Upper lobe of left lung (tissue), 6 donors: ENCODE measurements around the gene USP32. TPM values are rescaled to one million over a fixed set of nuclear protein-coding genes. Genes with fewer than 3 reads are reported as not detected.

Source experiments
- ATAC-seq, 2 donors: fragments of 200-7000 bp; cut with Tn5 transposase; one replicate each; pipeline ENCODE4 v1.9.1; 2022; ENCODE audit warnings: mild to moderate bottlenecking in 2 of 2, moderate library complexity in 2 of 2; ENCODE audit not compliant: low FRiP score in 2 of 2
- DNase-seq, 2 donors: peaks; one replicate each; pipeline ENCODE4 v3.0.0-alpha.2; 2019 to 2020
- H3K27ac ChIP-seq, 4 donors: fragments of 200-600 bp; sonication (generic); one replicate each; pipeline ENCODE4 v1.5.1; 2016 to 2019
- H3K27me3 ChIP-seq, 4 donors: fragments of 200-600 bp; sonication (generic); one replicate each; pipeline ENCODE4 v1.5.1; 2017 to 2019
- H3K36me3 ChIP-seq, 4 donors: fragments of 200-600 bp; sonication (generic); one replicate each; pipeline ENCODE4 v1.5.1; 2016 to 2019
- H3K4me1 ChIP-seq, 4 donors: fragments of 200-600 bp; sonication (generic); one replicate each; pipeline ENCODE4 v1.5.1; 2018 to 2019
- H3K4me3 ChIP-seq, 4 donors: fragments of 200-600 bp; sonication (generic); one replicate each; pipeline ENCODE4 v1.5.1; 2017 to 2019; ENCODE audit warnings: mild to moderate bottlenecking in 2 of 4, moderate library complexity in 1 of 4
- H3K9me3 ChIP-seq, 4 donors: fragments of 200-600 bp; sonication (generic); one replicate each; pipeline ENCODE4 v1.5.1; 2018 to 2019
- CTCF ChIP-seq, 6 experiments: fragments of 450-650 bp in 4 of 6; fragments of 200-600 bp in 2 of 6; sonication (generic) in 2 of 6; IDR thresholded peaks; one replicate each; pipeline ENCODE4 v1.5.1; 2016 to 2019; ENCODE audit warnings: antibody characterized with exemption in 6 of 6
- EP300 ChIP-seq, 4 donors: sonication (generic); formaldehyde crosslinking; IDR thresholded peaks; one replicate each; pipeline ENCODE4 v1.5.1; 2017; ENCODE audit warnings: antibody characterized with exemption in 4 of 4, control low read depth in 2 of 4
- POLR2A ChIP-seq, 4 donors: fragments of 450-650 bp; IDR thresholded peaks; one replicate each; pipeline ENCODE4 v1.5.1; 2016 to 2017; ENCODE audit warnings: antibody characterized with exemption in 4 of 4, mild to moderate bottlenecking in 2 of 4
- POLR2AphosphoS5 ChIP-seq, 2 donors: sonication (generic); formaldehyde crosslinking; IDR thresholded peaks; one replicate each; pipeline ENCODE4 v1.5.1; 2017; ENCODE audit warnings: antibody characterized with exemption in 2 of 2
- WGBS, 2 donors: methylation state at CpG; one replicate each; pipeline ENCODE4 v1.1.5; 2017 to 2018; 5-methylcytosine and 5-hydroxymethylcytosine counted together
- total RNA-seq, 6 donors: library from RNA; depleted of rRNA in 4 of 6; stranded (reverse); fragments of >200 nt in 4 of 6; gene quantifications; one replicate each; pipeline versions ENCODE4 v1.1.0 to v1.2.1, GENCODE V29; 2016 to 2021
- donor health status: DM: no; HTN: no; CAD: no; lungs with moderate emphysema.
- donor health status: DM: no; HTN: yes; CAD: no; lungs with severe emphysema.

Gene USP32
- total RNA-seq, 6 donors from 2014 or later, result 69.5 to 115 (median 86.3) TPM

GRCh38 chr17:60278237-60278636 is 113.7 kb downstream of the USP32 start:
- no peak for DNase-seq
- Histone ChIP-seq H3K27ac (no peak overlapping the region), H3K27me3 (no peaks in the 10 kb centered on the region), H3K9me3 (no peaks in the 10 kb centered on the region), H3K36me3 (no peaks in the 10 kb centered on the region), H3K4me3 (no peak overlapping the region), H3K4me1 (no peaks in the 10 kb centered on the region)
- ATAC-seq, result no peak
- WGBS, 2 donors, result 90 to 92% methylated on average over 2 of the region's 2 CpGs
- TF ChIP-seq CTCF (IDR thresholded peaks at IDR 0.05) (no peak), EP300 (IDR thresholded peaks at IDR 0.05) (no peak), POLR2A (IDR thresholded peaks at IDR 0.05) (no peak)

- Histone ChIP-seq H3K36me3 (no peaks in the 10 kb centered on the region), H3K9me3 (no peaks in the 10 kb centered on the region), H3K4me1 (no peaks in the 10 kb centered on the region), H3K27ac (no peak overlapping the region), H3K27me3 (no peaks in the 10 kb centered on the region), H3K4me3 (no peak overlapping the region)
- 73 to 79% methylated on average over 1 of the region's 1 CpG for WGBS, 2 donors
- ATAC-seq, result no peak
- no peak for DNase-seq
- TF ChIP-seq POLR2A (IDR thresholded peaks at IDR 0.05) (no peak), CTCF (IDR thresholded peaks at IDR 0.05) (no peak), POLR2AphosphoS5 (IDR thresholded peaks at IDR 0.05) (no peak), EP300 (IDR thresholded peaks at IDR 0.05) (no peak)
Measured at GRCh38 chr17:60277258-60277657, 114.7 kb downstream of the USP32 start.

GRCh38 chr17:60269417-60269816 is 122.5 kb downstream of the USP32 start:
- Histone ChIP-seq H3K4me1 (no peaks in the 10 kb centered on the region), H3K27ac (no peak overlapping the region), H3K27me3 (no peaks in the 10 kb centered on the region), H3K9me3 (no peaks in the 10 kb centered on the region), H3K36me3 (peaks cover 0 to 21% (median 6%) of the 10 kb centered on the region in 4 donors), H3K4me3 (no peak overlapping the region)
- no peak for TF ChIP-seq CTCF (IDR thresholded peaks at IDR 0.05)
- ATAC-seq (no peak), DNase-seq (no peak)
- WGBS, 2 donors, result 51 to 53% methylated on average over 1 of the region's 1 CpG

- Histone ChIP-seq H3K4me1 (no peaks in the 10 kb centered on the region), H3K9me3 (no peaks in the 10 kb centered on the region), H3K27ac (no peak overlapping the region), H3K4me3 (no peak overlapping the region), H3K27me3 (no peaks in the 10 kb centered on the region), H3K36me3 (peaks cover 0 to 65% (median 11%) of the 10 kb centered on the region in 4 donors)
- TF ChIP-seq POLR2AphosphoS5 (IDR thresholded peaks at IDR 0.05), result no peak
- no peak for TF ChIP-seq CTCF (IDR thresholded peaks at IDR 0.05)
- no peak for TF ChIP-seq POLR2A (IDR thresholded peaks at IDR 0.05)
- TF ChIP-seq EP300 (IDR thresholded peaks at IDR 0.05), result no peak
- no peak for ATAC-seq
- 98 to 100% methylated on average over 1 of the region's 1 CpG for WGBS, 2 donors
- DNase-seq, result no peak
Measured at GRCh38 chr17:60260540-60260939, 131.4 kb downstream of the USP32 start.

- peaks cover 4 to 65% (median 16%) of the 10 kb centered on the region in 4 donors for H3K36me3 ChIP-seq
- no peak for DNase-seq
- no peaks in the 10 kb centered on the region for H3K27me3 ChIP-seq
- no peaks in the 10 kb centered on the region for H3K9me3 ChIP-seq
- no peak overlapping the region for H3K27ac ChIP-seq
- no peak overlapping the region for H3K4me3 ChIP-seq
- TF ChIP-seq EP300 (IDR thresholded peaks at IDR 0.05) (no peak), POLR2AphosphoS5 (IDR thresholded peaks at IDR 0.05) (no peak), POLR2A (IDR thresholded peaks at IDR 0.05) (no peak), CTCF (IDR thresholded peaks at IDR 0.05) (no peak)
- H3K4me1 ChIP-seq, result no peaks in the 10 kb centered on the region
- WGBS, 2 donors, result 92 to 95% methylated on average over 3 of the region's 3 CpGs
- no peak for ATAC-seq
Measured at GRCh38 chr17:60258313-60258712, 133.6 kb downstream of the USP32 start.
